ENCODE data around the gene SSRP1. TPM values are rescaled to one million over a fixed set of nuclear protein-coding genes. Genes with fewer than 3 reads are reported as not detected.
A peak's percentile ranks its signal among the peaks of the same experiment; 100 is the strongest.

Gene SSRP1
- polyA plus RNA-seq, 1 donor (not counting 4 experiments of a cell fraction or from before 2014, with no cell fraction given): 115 TPM

DNA sequence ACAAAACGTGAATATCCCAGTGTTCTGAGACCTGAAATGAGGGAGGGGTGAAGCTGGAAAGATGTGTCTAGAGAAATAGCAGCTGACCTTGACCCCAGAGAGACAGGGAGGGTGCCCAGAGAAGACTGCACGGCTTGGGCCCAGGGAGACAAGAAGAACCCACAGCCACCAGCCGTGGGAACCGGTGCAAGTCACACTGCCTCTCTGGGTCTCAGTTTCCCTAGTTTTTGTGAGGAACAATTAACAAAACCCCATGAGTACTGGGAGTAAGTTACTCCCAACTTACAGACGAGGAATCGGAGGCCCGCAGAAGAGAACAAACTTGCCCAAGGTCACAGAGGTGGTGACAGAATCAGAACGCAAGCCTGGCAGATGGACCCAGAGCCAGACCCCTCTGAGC, 30.2 kb downstream of the SSRP1 start:
- dilution Hi-C loops (cut with MboI; ENCODE audit: extremely low pct_ligation_motif_present, low sequenced_read_pairs): no loop called here
- Histone ChIP-seq H3K4me3 (ENCODE audit: control insufficient read depth in 2 of 3, extremely low read depth in 1 of 3, insufficient read depth in 2 of 3, low read depth in 1 of 3, low read length in 3 of 3) (no peak overlapping the region), H3K36me3 (ENCODE audit: control insufficient read depth in 2 of 2, extremely low read depth in 1 of 2, insufficient read depth in 2 of 2, low read length in 2 of 2) (peaks cover 66 to 73% of the 10 kb centered on the region in 2 experiments), H3K9me3 (ENCODE audit: control insufficient read depth, low read depth, low read length) (no peaks in the 10 kb centered on the region), H3K9me1 (ENCODE audit: control insufficient read depth, extremely low read depth, insufficient read depth, low read length) (peaks cover 5% of the 10 kb centered on the region), H3K4me1 (ENCODE audit: control insufficient read depth, extremely low read depth, insufficient read depth, low read length) (peaks cover 70% of the 10 kb centered on the region), H3K4me2 (ENCODE audit: control insufficient read depth, extremely low read depth, insufficient read depth, low read depth, low read length) (peak overlapping the region; percentile 27), H2AFZ (ENCODE audit: control insufficient read depth, low read length) (no peak overlapping the region), H4K20me1 (ENCODE audit: control insufficient read depth, extremely low read depth, insufficient read depth, low read length) (peaks cover 8% of the 10 kb centered on the region), H3K9ac (ENCODE audit: control insufficient read depth, extremely low read depth, insufficient read depth, low read length) (peak overlapping the region; percentile 66), H3K27me3 (ENCODE audit: control insufficient read depth, extremely low read depth, insufficient read depth, low read length) (no peaks in the 10 kb centered on the region), H3K79me2 (ENCODE audit: control insufficient read depth, insufficient read depth, low read length) (peaks cover 69% of the 10 kb centered on the region), H3K27ac (ENCODE audit: control insufficient read depth, insufficient read depth, low read length) (peak overlapping the region; percentile 65)
- FAIRE-seq: no peak
- no peak for DNase-seq (ENCODE audit: low read depth, low spot score)
- TF ChIP-seq, protein P1, sequence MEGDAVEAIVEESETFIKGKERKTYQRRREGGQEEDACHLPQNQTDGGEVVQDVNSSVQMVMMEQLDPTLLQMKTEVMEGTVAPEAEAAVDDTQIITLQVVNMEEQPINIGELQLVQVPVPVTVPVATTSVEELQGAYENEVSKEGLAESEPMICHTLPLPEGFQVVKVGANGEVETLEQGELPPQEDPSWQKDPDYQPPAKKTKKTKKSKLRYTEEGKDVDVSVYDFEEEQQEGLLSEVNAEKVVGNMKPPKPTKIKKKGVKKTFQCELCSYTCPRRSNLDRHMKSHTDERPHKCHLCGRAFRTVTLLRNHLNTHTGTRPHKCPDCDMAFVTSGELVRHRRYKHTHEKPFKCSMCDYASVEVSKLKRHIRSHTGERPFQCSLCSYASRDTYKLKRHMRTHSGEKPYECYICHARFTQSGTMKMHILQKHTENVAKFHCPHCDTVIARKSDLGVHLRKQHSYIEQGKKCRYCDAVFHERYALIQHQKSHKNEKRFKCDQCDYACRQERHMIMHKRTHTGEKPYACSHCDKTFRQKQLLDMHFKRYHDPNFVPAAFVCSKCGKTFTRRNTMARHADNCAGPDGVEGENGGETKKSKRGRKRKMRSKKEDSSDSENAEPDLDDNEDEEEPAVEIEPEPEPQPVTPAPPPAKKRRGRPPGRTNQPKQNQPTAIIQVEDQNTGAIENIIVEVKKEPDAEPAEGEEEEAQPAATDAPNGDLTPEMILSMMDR (optimal IDR thresholded peaks at IDR 0.05 in 1 of 3, IDR thresholded peaks at IDR 0.05 in 1 of 3, conservative IDR thresholded peaks at IDR 0.05 in 1 of 3; ENCODE audit: extremely low read depth in 1 of 3, insufficient read depth in 2 of 3, low read length in 3 of 3): no peak
- no peak for TF ChIP-seq EZH2 (IDR thresholded peaks at IDR 0.05; ENCODE audit: low read length)

DNA sequence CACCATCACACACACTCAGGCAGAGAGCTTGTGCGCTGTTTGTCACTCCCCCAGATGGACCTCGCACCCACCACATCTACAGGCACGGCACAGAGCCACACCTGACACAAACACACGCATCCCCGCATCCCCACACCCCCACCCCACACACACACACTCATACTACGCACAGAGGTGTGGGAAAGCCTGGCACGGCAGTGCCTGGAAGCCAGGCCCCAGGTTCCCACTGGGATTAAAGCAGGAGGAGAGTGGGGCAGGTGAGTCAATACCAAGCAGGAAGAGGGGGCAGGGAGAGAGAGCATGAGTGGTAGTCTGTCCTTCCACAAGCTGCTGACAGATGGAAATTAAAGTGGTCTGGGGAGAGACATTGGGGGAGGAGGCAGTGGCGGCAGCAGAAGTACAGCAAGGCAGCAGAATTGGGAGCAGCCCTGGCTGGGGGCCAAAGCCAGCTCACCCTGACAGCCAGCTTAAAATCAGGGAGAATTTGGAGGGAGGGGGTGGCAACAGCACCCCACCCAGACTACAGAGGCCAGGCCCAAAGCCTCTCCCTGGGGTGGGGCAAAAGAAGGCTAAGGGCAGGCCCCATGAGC, 31.6 kb downstream of the SSRP1 start:
- no peak for DNase-seq (ENCODE audit: low read depth, low spot score)
- Histone ChIP-seq H3K9ac (ENCODE audit: control insufficient read depth, extremely low read depth, insufficient read depth, low read length) (peak overlapping the region; percentile 66), H3K27ac (ENCODE audit: control insufficient read depth, insufficient read depth, low read length) (peak overlapping the region; percentile 65), H3K9me3 (ENCODE audit: control insufficient read depth, low read depth, low read length) (no peaks in the 10 kb centered on the region), H3K79me2 (ENCODE audit: control insufficient read depth, insufficient read depth, low read length) (peaks cover 57% of the 10 kb centered on the region), H3K4me3 (ENCODE audit: control insufficient read depth in 2 of 3, extremely low read depth in 1 of 3, insufficient read depth in 2 of 3, low read depth in 1 of 3, low read length in 3 of 3) (peak overlapping the region in 1 of 3 experiments; percentile 4), H3K27me3 (ENCODE audit: control insufficient read depth, extremely low read depth, insufficient read depth, low read length) (no peaks in the 10 kb centered on the region), H3K4me1 (ENCODE audit: control insufficient read depth, extremely low read depth, insufficient read depth, low read length) (peaks cover 56% of the 10 kb centered on the region), H3K9me1 (ENCODE audit: control insufficient read depth, extremely low read depth, insufficient read depth, low read length) (peaks cover 3% of the 10 kb centered on the region), H3K4me2 (ENCODE audit: control insufficient read depth, extremely low read depth, insufficient read depth, low read depth, low read length) (peak overlapping the region; percentile 46), H3K36me3 (ENCODE audit: control insufficient read depth in 2 of 2, extremely low read depth in 1 of 2, insufficient read depth in 2 of 2, low read length in 2 of 2) (peaks cover 65 to 73% of the 10 kb centered on the region in 2 experiments), H2AFZ (ENCODE audit: control insufficient read depth, low read length) (no peak overlapping the region), H4K20me1 (ENCODE audit: control insufficient read depth, extremely low read depth, insufficient read depth, low read length) (peaks cover 6% of the 10 kb centered on the region)
- peak; percentile 74 for FAIRE-seq
- dilution Hi-C loops (cut with MboI; ENCODE audit: extremely low pct_ligation_motif_present, low sequenced_read_pairs): no loop called here
- no peak for TF ChIP-seq EZH2 (IDR thresholded peaks at IDR 0.05; ENCODE audit: low read length)

Data from keratinocyte (primary cell).